ENCODE measurements around the gene RHOF. TPM values are rescaled to one million over a fixed set of nuclear protein-coding genes. Genes with fewer than 3 reads are reported as not detected.

Gene RHOF
- total and polyA plus RNA-seq, 2 of the 13 experiments (the other 11 are each of a cell fraction or from before 2014, with no cell fraction given), result 14.6 to 32.2 TPM

GRCh38 chr12:121796855-121797751, 3.6 kb upstream of the RHOF start (continued):
- TF ChIP-seq ZNF766 (CRISPR knock-in tag; IDR thresholded peaks at IDR 0.05; ENCODE audit: borderline replicate concordance), result no peak
- TF ChIP-seq PRDM4 (CRISPR knock-in tag; IDR thresholded peaks at IDR 0.05; ENCODE audit: borderline replicate concordance), result no peak
- 0 out of 2 replicates have a peak, but pooled peaks have one; percentile 57 for TF ChIP-seq BRD4 (CRISPR knock-in tag; IDR thresholded peaks at IDR 0.05)
- TF ChIP-seq ZNF3 (CRISPR knock-in tag; IDR thresholded peaks at IDR 0.05), result no peak
- peak; percentile 74; the same call in 1 of the 2 replicates for TF ChIP-seq ZMYM3 (CRISPR knock-in tag; IDR thresholded peaks at IDR 0.05)
- TF ChIP-seq TCF7 (IDR thresholded peaks at IDR 0.05; ENCODE audit: low read depth), result peak; percentile 41; the same call in 1 of the 2 replicates
- no peak for TF ChIP-seq MATR3 (CRISPR knock-in tag; IDR thresholded peaks at IDR 0.05)
- TF ChIP-seq MEIS1 (CRISPR knock-in tag; IDR thresholded peaks at IDR 0.05; ENCODE audit: borderline replicate concordance), result peak; percentile 52; the same call in 1 of the 2 replicates
- no peak for TF ChIP-seq ZNF446 (CRISPR knock-in tag; IDR thresholded peaks at IDR 0.05)
- TF ChIP-seq, protein P1, sequence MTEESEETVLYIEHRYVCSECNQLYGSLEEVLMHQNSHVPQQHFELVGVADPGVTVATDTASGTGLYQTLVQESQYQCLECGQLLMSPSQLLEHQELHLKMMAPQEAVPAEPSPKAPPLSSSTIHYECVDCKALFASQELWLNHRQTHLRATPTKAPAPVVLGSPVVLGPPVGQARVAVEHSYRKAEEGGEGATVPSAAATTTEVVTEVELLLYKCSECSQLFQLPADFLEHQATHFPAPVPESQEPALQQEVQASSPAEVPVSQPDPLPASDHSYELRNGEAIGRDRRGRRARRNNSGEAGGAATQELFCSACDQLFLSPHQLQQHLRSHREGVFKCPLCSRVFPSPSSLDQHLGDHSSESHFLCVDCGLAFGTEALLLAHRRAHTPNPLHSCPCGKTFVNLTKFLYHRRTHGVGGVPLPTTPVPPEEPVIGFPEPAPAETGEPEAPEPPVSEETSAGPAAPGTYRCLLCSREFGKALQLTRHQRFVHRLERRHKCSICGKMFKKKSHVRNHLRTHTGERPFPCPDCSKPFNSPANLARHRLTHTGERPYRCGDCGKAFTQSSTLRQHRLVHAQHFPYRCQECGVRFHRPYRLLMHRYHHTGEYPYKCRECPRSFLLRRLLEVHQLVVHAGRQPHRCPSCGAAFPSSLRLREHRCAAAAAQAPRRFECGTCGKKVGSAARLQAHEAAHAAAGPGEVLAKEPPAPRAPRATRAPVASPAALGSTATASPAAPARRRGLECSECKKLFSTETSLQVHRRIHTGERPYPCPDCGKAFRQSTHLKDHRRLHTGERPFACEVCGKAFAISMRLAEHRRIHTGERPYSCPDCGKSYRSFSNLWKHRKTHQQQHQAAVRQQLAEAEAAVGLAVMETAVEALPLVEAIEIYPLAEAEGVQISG (CRISPR knock-in tag; IDR thresholded peaks at IDR 0.05), result peak; percentile 93
- TF ChIP-seq, protein P2, sequence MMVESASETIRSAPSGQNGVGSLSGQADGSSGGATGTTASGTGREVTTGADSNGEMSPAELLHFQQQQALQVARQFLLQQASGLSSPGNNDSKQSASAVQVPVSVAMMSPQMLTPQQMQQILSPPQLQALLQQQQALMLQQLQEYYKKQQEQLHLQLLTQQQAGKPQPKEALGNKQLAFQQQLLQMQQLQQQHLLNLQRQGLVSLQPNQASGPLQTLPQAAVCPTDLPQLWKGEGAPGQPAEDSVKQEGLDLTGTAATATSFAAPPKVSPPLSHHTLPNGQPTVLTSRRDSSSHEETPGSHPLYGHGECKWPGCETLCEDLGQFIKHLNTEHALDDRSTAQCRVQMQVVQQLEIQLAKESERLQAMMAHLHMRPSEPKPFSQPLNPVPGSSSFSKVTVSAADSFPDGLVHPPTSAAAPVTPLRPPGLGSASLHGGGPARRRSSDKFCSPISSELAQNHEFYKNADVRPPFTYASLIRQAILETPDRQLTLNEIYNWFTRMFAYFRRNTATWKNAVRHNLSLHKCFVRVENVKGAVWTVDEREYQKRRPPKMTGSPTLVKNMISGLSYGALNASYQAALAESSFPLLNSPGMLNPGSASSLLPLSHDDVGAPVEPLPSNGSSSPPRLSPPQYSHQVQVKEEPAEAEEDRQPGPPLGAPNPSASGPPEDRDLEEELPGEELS (CRISPR knock-in tag; IDR thresholded peaks at IDR 0.05), result peak; percentile 58; the same call in 1 of the 2 replicates
- no peak for TF ChIP-seq ZNF883 (CRISPR knock-in tag; IDR thresholded peaks at IDR 0.05; ENCODE audit: not compliant biosample characterization)
- TF ChIP-seq SRY (CRISPR knock-in tag; IDR thresholded peaks at IDR 0.05), result no peak
- TF ChIP-seq ZNF18 (CRISPR knock-in tag; IDR thresholded peaks at IDR 0.05; ENCODE audit: insufficient replicate concordance), result no peak
- TF ChIP-seq ZNF749 (CRISPR knock-in tag; IDR thresholded peaks at IDR 0.05; ENCODE audit: borderline replicate concordance), result no peak; the same call in 1 of the 2 replicates
- TF ChIP-seq ZNF24 (IDR thresholded peaks at IDR 0.05), result no peak
- TF ChIP-seq ZNF121 (CRISPR knock-in tag; IDR thresholded peaks at IDR 0.05), result peak; percentile 92
- TF ChIP-seq GLI4 (CRISPR knock-in tag; IDR thresholded peaks at IDR 0.05; ENCODE audit: borderline replicate concordance), result no peak
- 0 out of 2 replicates have a peak, but pooled peaks have one; percentile 20 for TF ChIP-seq RFX5 (IDR thresholded peaks at IDR 0.05; ENCODE audit: low read depth, low read length)
- TF ChIP-seq SRF (IDR thresholded peaks at IDR 0.05; ENCODE audit: low read depth, low read length), result 0 out of 2 replicates have a peak, but pooled peaks have one; percentile 4

Measured in HepG2 (cell line).